T-helper 17 cell (primary cell): ENCODE results near the gene CIT. TPM values are rescaled to one million over a fixed set of nuclear protein-coding genes. Genes with fewer than 3 reads are reported as not detected.

Source experiments
- ATAC-seq: fragments of 150-1000 bp; cut with Tn5 transposase; 2 replicates; pipeline ENCODE4 v1.10.0; 2021; ENCODE audit warnings: mild to moderate bottlenecking, moderate library complexity
- DNase-seq, 3 donors: peaks; one replicate each; pipeline versions ENCODE4 v3.0.0 to v3.0.0-alpha.2; 2020 to 2021
- H3K9me3 ChIP-seq: one replicate; pipeline ENCODE4 v1.7.0; 2013; ENCODE audit warnings: low read length, mild to moderate bottlenecking; ENCODE audit not compliant: control insufficient read depth, poor library complexity, severe bottlenecking
- H3K27ac Mint-ChIP-seq: one replicate; pipeline ENCODE4 v1.8.0; 2022; ENCODE audit warnings: mild to moderate bottlenecking, moderate library complexity, mixed read lengths
- H3K27me3 Mint-ChIP-seq: one replicate; pipeline ENCODE4 v1.8.0; 2022; ENCODE audit warnings: mixed read lengths
- H3K36me3 Mint-ChIP-seq: one replicate; pipeline ENCODE4 v1.8.0; 2022; ENCODE audit warnings: low read depth, mixed read lengths
- H3K4me1 Mint-ChIP-seq: one replicate; pipeline ENCODE4 v1.8.0; 2022; ENCODE audit warnings: mild to moderate bottlenecking, mixed read lengths
- H3K4me3 Mint-ChIP-seq: one replicate; pipeline ENCODE4 v1.8.0; 2022; ENCODE audit warnings: mild to moderate bottlenecking, moderate library complexity, mixed read lengths
- total RNA-seq, 4 donors: library from RNA in 2 of 4; stranded (reverse) in 2 of 4; gene quantifications; one replicate each; pipeline ENCODE4 v1.2.3 and lab custom pipeline; 2022 to 2026

The CIT gene
- total RNA-seq, 2 donors from 2014 or later, result 1.6 to 2.5 TPM

DNA sequence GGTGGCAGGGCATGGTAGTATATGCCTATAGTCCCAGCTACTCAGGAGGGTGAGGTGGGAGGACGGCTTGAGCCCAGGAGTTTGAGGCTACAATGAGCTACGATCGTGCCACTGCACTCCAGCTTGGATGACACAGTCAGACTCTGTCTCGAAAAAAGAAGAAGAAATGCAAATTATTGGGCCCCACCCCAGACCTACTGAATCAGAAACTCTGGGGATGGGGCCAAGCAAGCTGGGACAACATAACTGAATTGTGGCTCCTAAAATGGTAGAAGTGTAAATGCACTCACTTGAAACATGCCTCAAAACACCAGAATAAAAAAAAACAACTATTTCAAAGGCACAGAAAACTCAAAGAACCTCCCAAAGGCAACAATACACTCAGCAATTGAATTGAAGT lies 37.0 kb downstream of the CIT start:
- no peaks in the 10 kb centered on the region for H3K36me3 Mint-ChIP-seq
- H3K4me3 Mint-ChIP-seq, result no peak overlapping the region
- H3K4me1 Mint-ChIP-seq, result no peaks in the 10 kb centered on the region
- DNase-seq, result no peak
- no peaks in the 10 kb centered on the region for H3K27me3 Mint-ChIP-seq
- H3K27ac Mint-ChIP-seq, result peak overlapping the region; percentile 22
- H3K9me3 ChIP-seq, result no peaks in the 10 kb centered on the region
- ATAC-seq, result no peak

DNA sequence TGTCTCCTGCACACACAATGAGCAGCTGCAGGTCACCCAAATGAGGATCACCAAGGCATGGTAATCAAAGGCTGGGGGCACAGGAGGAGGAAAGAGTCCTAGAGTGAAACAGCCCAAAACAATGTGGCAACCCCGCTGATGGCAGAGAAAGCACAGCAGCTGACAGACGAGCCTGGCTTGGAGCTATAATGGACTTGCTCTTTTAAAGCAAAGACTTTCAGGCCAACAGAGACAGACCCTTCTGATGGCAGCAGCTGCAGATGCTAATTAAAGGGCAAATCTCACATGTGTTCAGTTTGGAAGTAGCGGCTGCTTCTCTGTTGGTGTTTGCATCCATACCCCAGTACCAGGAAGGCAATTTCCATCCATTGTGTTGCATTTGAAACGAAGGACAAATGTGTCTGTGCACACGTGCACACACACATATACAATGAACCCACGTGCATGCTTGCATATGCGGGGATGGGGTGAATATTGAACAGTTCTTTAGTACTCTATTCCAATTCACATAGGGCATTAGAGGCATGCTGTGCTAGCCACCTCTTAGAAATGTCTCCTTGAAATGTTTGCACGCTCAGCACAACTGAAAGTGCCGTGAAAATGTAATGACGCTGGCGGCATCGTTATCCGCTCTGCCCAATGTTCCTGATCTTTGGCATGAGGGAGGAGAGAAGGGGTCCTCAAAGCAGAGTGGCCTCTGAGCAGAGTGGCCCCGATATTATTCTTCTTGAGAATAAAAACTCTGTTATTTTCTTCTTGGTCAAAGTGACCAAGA lies 38.1 kb downstream of the CIT start:
- H3K9me3 ChIP-seq, result no peaks in the 10 kb centered on the region
- H3K27me3 Mint-ChIP-seq, result no peaks in the 10 kb centered on the region
- H3K27ac Mint-ChIP-seq, result no peak overlapping the region
- H3K4me3 Mint-ChIP-seq, result no peak overlapping the region
- no peak for ATAC-seq
- DNase-seq, result no peak
- no peaks in the 10 kb centered on the region for H3K36me3 Mint-ChIP-seq
- H3K4me1 Mint-ChIP-seq, result no peaks in the 10 kb centered on the region

DNA sequence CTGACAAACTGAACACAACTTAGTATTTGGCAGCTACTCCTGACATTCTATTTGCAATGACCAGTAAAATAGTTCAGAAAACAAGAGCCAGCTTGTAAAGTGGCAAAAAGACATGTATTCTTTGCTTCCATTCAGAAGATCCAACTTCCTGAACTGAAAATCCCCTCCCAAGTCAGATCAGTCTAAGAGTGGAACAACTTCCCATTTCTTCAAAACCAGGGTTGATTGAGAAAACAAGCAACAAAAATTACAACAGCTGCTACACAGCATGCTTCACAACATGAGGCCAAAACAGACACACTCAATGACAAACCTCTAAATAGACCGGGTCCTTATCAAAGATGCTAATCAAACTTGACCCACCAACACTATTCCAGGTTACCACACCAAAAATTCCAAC lies 40.3 kb downstream of the CIT start:
- DNase-seq (no peak), ATAC-seq (no peak)
- H3K4me1 Mint-ChIP-seq, result no peaks in the 10 kb centered on the region
- H3K27me3 Mint-ChIP-seq, result no peaks in the 10 kb centered on the region
- no peaks in the 10 kb centered on the region for H3K36me3 Mint-ChIP-seq
- no peak overlapping the region for H3K4me3 Mint-ChIP-seq
- no peaks in the 10 kb centered on the region for H3K9me3 ChIP-seq
- no peak overlapping the region for H3K27ac Mint-ChIP-seq

DNA sequence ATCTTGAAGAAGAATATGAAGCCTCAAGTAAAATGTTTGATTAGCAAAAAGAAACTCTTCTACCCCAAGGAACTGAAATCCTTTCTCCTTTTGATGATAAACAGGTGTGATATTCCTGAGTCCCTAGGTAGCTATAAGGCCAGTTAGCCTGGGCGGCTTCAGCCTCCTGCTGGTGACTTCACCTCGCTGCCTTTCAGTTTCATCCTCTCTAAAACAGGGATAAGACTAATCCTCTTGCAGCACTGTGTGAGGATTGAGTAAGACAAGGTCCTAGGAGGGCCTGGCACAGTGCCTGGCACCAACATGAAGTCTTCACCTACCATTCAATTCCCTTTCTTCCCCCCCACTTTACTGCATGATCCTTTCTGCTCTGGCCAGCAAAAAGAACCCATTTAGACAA lies 42.1 kb downstream of the CIT start:
- ATAC-seq (no peak), DNase-seq (no peak)
- H3K27ac Mint-ChIP-seq, result no peak overlapping the region
- H3K27me3 Mint-ChIP-seq, result no peaks in the 10 kb centered on the region
- no peaks in the 10 kb centered on the region for H3K36me3 Mint-ChIP-seq
- H3K4me1 Mint-ChIP-seq, result no peaks in the 10 kb centered on the region
- no peak overlapping the region for H3K4me3 Mint-ChIP-seq
- H3K9me3 ChIP-seq, result no peaks in the 10 kb centered on the region

DNA sequence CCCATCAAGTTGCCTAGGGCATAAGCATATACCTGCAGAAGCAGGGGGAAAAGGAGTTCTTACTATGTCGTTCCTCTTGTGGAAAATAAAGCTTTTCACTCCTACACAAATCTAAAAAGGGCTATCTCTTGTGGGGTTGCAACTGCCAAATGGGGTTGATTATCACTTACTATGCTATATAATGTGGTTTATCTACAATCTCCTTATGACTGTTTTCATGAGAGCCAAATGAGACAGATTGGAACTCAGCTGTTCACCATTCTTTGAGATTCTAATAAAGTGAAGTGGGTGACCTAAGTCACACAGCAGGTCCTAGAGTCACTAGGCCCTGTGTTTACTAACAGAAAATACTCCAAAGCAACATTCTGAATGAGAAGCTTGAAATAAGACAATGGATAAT lies 47.7 kb downstream of the CIT start:
- Mint-ChIP-seq H3K36me3 (no peaks in the 10 kb centered on the region), H3K4me3 (no peak overlapping the region), H3K27me3 (no peaks in the 10 kb centered on the region), H3K27ac (no peak overlapping the region), H3K4me1 (no peaks in the 10 kb centered on the region)
- no peak for ATAC-seq
- no peak for DNase-seq
- no peaks in the 10 kb centered on the region for H3K9me3 ChIP-seq

DNA sequence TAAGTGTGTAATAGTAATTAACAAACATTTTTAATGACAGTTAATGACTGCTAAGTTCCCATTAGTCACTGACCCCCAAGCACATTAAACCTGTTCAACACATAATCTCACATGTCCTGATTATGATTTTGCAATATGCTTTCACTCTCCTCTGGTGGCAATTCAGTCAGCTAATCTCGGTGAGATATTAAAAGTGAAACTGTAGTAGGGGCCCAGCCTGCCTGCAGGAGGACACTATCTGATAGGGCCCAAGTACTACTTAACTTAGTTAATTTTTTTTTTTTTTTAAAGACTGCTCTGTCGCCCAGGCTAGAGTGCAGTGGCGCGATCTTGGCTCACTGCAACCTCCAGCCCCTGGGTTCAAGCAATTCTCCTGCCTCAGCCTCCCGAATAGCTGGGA lies 48.8 kb downstream of the CIT start:
- Mint-ChIP-seq H3K36me3 (no peaks in the 10 kb centered on the region), H3K27me3 (no peaks in the 10 kb centered on the region), H3K4me1 (no peaks in the 10 kb centered on the region), H3K27ac (no peak overlapping the region), H3K4me3 (no peak overlapping the region)
- H3K9me3 ChIP-seq, result no peaks in the 10 kb centered on the region
- no peak for DNase-seq
- no peak for ATAC-seq

DNA sequence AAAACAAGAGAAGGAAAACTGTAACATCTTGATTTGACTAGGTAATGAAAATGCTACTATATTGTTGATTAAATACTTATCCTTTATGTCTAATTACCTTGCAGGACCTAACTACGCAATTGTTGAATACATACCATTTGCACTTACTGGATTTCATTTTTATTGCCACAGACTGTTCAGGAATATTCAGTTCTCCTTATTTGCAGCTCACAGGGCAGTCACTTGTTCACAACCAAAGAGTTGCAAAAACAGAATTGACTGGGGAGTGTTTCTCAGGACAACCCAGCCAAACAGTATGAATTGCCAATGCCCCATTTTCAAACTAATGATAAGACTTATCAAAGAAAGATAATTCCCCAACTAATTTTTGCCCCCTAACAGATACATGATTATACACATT lies 49.4 kb downstream of the CIT start:
- H3K4me3 Mint-ChIP-seq, result no peak overlapping the region
- H3K4me1 Mint-ChIP-seq, result no peaks in the 10 kb centered on the region
- H3K36me3 Mint-ChIP-seq, result no peaks in the 10 kb centered on the region
- DNase-seq (no peak), ATAC-seq (no peak)
- H3K27me3 Mint-ChIP-seq, result no peaks in the 10 kb centered on the region
- H3K27ac Mint-ChIP-seq, result no peak overlapping the region
- H3K9me3 ChIP-seq, result no peaks in the 10 kb centered on the region

DNA sequence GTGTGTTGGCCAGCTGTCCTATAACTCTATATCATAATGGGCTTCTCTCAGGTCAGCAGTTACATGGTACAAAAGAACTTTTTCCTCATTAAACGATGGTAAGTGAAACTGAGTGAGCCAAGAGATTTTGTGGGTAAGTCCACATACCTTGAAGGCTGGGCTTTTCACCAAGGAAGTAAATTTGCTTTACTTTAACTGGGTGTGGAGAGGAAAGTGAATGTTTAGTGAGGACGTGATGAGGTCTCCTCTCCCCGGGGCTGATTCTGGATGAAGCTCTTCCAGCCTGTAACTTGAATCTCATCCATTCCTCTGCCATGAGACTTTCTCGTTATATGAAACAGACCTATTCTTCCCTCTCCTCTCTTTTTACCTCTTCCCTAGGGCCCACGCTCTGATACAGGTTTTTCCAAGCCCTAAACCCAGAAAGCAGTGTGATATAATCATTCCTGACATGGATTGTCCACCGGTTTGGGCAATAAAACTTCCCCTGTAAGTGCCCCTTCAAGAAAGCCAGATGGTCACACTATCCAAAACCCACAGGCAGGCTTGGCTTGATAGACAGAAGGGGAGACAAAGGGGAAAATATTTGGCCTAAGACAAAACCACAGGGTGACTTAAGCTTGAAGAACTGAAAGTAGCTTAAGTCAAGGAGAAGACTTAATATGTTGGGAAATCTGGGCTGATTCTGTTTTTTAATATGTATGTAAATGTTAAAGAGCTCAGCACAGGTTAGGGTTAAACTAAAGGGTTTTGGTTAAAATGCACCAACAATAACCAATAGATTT lies 50.3 kb downstream of the CIT start:
- Mint-ChIP-seq H3K27me3 (no peaks in the 10 kb centered on the region), H3K27ac (no peak overlapping the region)

DNA sequence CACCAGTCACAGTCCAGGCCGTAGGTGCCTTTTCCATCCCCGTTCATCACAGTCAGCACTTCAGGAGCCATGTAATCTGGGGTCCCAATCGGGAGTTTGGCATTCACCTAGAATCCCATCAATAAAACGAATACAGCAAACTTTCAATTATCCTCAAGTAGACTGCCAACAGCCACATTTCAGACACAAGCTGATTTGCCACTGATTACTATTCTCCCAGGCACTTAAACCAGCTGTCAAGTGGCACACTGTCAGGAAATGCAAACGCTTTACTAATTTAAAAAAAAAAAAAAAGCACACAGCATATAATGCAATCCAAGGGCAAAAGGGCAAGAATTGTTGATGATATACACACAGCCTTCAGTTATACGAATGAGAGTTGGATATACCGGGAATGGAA lies 51.9 kb downstream of the CIT start:
- Mint-ChIP-seq H3K27me3 (no peaks in the 10 kb centered on the region), H3K36me3 (no peaks in the 10 kb centered on the region)
- DNase-seq, result no peak

More for the DNA sequence above, 50.3 kb downstream of the CIT start:
- Mint-ChIP-seq H3K4me3 (no peak overlapping the region), H3K4me1 (no peaks in the 10 kb centered on the region), H3K36me3 (no peaks in the 10 kb centered on the region)
- DNase-seq (no peak), ATAC-seq (no peak)
- H3K9me3 ChIP-seq, result no peaks in the 10 kb centered on the region

DNA sequence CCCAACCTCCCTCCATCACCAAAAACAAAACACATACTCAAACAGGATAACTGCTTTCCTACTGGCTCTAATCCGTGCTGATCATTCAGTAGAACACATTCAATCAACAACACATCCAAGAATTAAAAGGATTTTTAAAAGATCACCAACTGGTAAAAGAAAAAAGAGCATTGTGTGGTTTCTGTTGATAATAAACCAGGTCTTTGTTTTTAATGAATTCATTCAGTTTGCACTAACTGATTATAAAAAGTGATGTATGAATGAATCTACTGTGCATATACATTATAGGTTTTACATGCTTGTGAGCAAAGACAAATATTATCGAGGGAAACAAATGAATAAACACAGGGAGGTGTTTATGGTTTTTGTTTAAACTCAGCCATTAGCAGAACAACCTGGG lies 55.1 kb downstream of the CIT start:
- Mint-ChIP-seq H3K36me3 (no peaks in the 10 kb centered on the region), H3K4me3 (no peak overlapping the region), H3K4me1 (no peaks in the 10 kb centered on the region), H3K27me3 (no peaks in the 10 kb centered on the region), H3K27ac (no peak overlapping the region)
- ATAC-seq (no peak), DNase-seq (no peak)
- no peaks in the 10 kb centered on the region for H3K9me3 ChIP-seq

More for the DNA sequence above, 51.9 kb downstream of the CIT start:
- Mint-ChIP-seq H3K4me1 (no peaks in the 10 kb centered on the region), H3K4me3 (no peak overlapping the region), H3K27ac (no peak overlapping the region)
- no peak for ATAC-seq
- no peaks in the 10 kb centered on the region for H3K9me3 ChIP-seq

DNA sequence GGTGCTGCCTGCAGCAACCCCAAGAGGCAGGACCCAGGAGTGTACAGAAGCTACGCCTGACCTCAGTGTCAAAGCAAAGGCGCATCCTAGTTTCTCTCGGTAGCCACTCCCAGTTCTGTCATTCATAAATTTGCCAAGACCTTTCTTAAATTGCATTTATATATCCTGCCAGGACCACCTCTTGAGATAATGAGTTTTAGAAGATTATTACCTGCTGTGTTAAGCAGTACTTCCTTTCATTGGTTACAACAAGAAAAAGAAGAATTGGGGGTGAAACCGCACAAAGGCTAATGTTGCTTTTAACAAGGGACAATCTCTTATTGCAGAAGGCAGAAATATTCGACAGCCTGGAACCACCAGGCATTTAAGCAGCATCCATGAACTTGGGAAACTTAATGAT lies 57.8 kb downstream of the CIT start:
- H3K9me3 ChIP-seq, result no peaks in the 10 kb centered on the region
- Mint-ChIP-seq H3K27ac (no peak overlapping the region), H3K4me3 (no peak overlapping the region), H3K36me3 (no peaks in the 10 kb centered on the region), H3K4me1 (no peaks in the 10 kb centered on the region), H3K27me3 (no peaks in the 10 kb centered on the region)
- ATAC-seq, result no peak
- DNase-seq, result no peak

DNA sequence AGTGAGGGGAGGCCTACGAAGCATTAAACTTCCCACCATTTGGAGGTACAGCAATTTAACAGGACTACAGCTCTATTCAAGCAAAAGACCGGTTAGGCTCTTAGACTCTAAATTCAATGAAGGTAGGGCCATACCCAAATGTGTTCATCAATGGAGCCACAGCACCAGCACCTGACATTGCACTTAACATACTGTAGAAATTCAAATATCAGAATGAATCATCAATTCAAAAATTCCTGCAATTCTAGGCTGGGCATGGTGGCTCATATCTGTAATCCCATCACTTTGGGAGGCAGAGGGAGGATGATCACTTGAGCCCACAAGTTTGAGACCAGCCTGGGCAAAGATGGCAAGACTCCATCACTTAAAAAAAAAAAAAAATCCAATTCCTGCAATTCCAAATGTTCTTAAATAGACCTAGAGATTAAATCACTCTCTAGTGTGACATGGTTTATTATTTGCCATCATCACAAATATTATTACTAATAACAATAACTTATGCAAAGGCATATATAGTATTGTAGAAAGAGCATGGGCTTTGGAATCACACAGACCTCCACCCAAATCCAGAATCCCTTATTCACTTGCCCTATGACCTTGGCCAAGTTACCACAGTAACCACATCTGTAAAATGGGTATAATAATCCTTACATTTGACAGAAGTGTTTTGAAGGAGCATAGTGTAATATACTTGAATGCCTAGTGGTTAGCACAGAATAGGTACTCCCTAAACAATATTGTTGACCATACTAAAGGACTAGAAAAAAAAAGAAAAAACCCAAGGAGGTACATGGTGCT lies 59.4 kb downstream of the CIT start:
- ATAC-seq (no peak), DNase-seq (no peak)
- no peaks in the 10 kb centered on the region for H3K9me3 ChIP-seq
- peaks cover 2% of the 10 kb centered on the region for H3K36me3 Mint-ChIP-seq
- H3K27me3 Mint-ChIP-seq, result no peaks in the 10 kb centered on the region
- no peak overlapping the region for H3K4me3 Mint-ChIP-seq
- no peak overlapping the region for H3K27ac Mint-ChIP-seq
- no peaks in the 10 kb centered on the region for H3K4me1 Mint-ChIP-seq

DNA sequence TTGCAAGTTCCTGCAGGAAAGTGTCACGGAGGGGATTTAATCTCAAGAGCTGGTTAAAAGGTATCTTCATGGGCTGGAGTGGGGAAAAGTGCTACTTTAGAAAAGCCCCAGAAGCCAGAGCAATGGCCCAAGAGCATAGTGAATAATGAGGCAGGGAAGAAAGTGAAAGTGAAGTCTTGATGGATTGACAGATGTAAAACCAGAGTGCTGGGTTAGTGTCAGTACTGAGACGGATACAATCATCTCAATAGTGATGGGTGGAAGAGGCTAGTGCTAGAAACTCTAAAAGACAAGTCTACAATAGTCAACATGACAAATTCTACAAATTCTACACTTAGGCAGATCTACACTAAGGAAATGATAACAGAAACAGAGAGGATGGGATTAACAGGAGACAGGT lies 68.1 kb downstream of the CIT start:
- H3K4me1 Mint-ChIP-seq, result peaks cover 7% of the 10 kb centered on the region
- H3K9me3 ChIP-seq, result no peaks in the 10 kb centered on the region
- DNase-seq (no peak), ATAC-seq (no peak)
- no peaks in the 10 kb centered on the region for H3K27me3 Mint-ChIP-seq
- H3K4me3 Mint-ChIP-seq, result no peak overlapping the region
- H3K27ac Mint-ChIP-seq, result peak overlapping the region; percentile 12
- peaks cover 2% of the 10 kb centered on the region for H3K36me3 Mint-ChIP-seq
